Measurements from ENCODE around the gene UQCC3. TPM values are rescaled to one million over a fixed set of nuclear protein-coding genes. Genes with fewer than 3 reads are reported as not detected.

UQCC3 gene
- total RNA-seq, 1 experiment from 2014 or later = 16.1 TPM

DNA sequence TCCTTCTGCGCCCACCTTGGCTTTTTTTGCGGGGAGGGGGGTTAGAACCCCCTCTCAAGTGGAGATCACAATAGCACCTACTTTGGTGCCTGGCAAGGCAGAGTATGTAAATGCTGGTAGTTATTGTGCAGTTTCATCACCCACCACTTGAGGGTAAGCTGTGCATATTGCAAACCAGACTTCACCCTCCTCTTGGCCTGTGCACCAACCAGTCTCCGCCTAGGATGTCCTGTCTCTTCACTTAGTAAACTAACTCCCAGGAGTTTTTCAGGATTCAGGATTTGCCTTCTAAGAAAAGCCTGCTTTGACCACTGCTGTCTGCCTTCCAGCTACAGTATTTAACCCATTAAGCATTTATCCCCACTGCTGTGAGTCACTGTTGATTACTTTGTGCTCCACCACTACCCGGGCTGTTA lies 9.4 kb downstream of the UQCC3 start:
- no peak overlapping the region for H3K27ac ChIP-seq
- TF ChIP-seq EZH2 (IDR thresholded peaks at IDR 0.05; ENCODE audit: low read depth) (no peak), CTCF (conservative IDR thresholded peaks at IDR 0.05) (peak; percentile 75)
- CTCF ChIA-PET = interaction anchor here (0.6 to 1.9 kb wide), 6 partner anchors 14 to 295 kb away, joined by 3 to 15 read pairs (median 4); partner anchors contain the start of gene POLR2G
- H4K20me1 ChIP-seq (ENCODE audit: insufficient read depth) = no peaks in the 10 kb centered on the region
- BruUV-seq (replicated peaks) = no TSS peak
- H3K4me3 ChIP-seq = no peak overlapping the region
- 0 out of 2 replicates have a peak, but pooled peaks cover 20% of the 10 kb centered on the region for H3K36me3 ChIP-seq (ENCODE audit: low read depth)
- peaks cover 45% of the 10 kb centered on the region for H3F3A ChIP-seq (ENCODE audit: insufficient read depth, low read depth)
- peak; percentile 45 to 71 for DNase-seq
- H2AFZ ChIP-seq = peak overlapping the region; percentile 34; the same call in 1 of the 2 replicates
- peaks cover 27% of the 10 kb centered on the region for H3K79me2 ChIP-seq (ENCODE audit: low read depth)
- no peaks in the 10 kb centered on the region for H3K9me2 ChIP-seq (ENCODE audit: insufficient read depth)
- H3K9me3 ChIP-seq (ENCODE audit: insufficient read depth, low read depth) = no peaks in the 10 kb centered on the region
- POLR2A ChIA-PET (ENCODE audit: unreplicated experiment) = interaction anchor here (0.5 to 0.7 kb wide), 2 partner anchors 16 to 83 kb away, joined by 3 read pairs; partner anchors contain the start of genes C11orf98 and CSKMT
- H3K27me3 ChIP-seq (ENCODE audit: insufficient read depth, low read depth) = no peaks in the 10 kb centered on the region
- H3K4me1 ChIP-seq (replicated peaks; ENCODE audit: insufficient read depth) = peaks cover 29% of the 10 kb centered on the region
- H3K4me2 ChIP-seq = 0 out of 2 replicates have a peak overlapping the region, but pooled peaks have one; percentile 23
- intact Hi-C loops (cut with micrococcal nuclease; ENCODE audit: unreplicated experiment) = loop anchor here (2.0 kb wide), 1 partner anchor 48 kb away; the partner anchor contains the start of gene TTC9C

DNA sequence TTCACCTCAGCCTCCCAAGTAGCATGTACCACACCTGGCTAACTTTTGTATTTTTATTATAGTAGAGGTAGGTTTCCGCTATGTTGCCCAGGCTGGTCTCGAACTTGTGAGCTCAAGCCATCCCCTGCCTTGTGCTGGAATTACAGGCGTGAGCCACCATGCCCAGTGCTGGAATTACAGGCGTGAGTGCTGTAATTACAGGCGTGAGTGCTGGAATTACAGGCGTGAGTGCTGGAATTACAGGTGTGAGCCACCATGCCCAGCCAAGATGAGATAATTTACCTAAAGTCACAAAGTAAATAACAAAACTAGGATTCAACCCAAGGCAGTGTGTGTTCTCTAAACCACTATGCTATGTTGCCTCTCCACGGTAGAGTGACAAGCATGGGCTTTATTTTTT lies 11.0 kb downstream of the UQCC3 start:
- H3K79me2 ChIP-seq (ENCODE audit: low read depth) = peaks cover 14% of the 10 kb centered on the region
- DNase-seq = no peak
- ChIA-PET POLR2A (ENCODE audit: unreplicated experiment) (no interaction called here), CTCF (no interaction called here)
- TF ChIP-seq EZH2 (IDR thresholded peaks at IDR 0.05; ENCODE audit: low read depth) = no peak
- no peak for TF ChIP-seq CTCF (conservative IDR thresholded peaks at IDR 0.05)
- intact Hi-C loops (cut with micrococcal nuclease; ENCODE audit: unreplicated experiment) = no loop called here
- peaks cover 29% of the 10 kb centered on the region for H3F3A ChIP-seq (ENCODE audit: insufficient read depth, low read depth)
- H3K9me3 ChIP-seq (ENCODE audit: insufficient read depth, low read depth) = no peaks in the 10 kb centered on the region
- no peak overlapping the region for H3K4me3 ChIP-seq
- no peak overlapping the region for H3K4me2 ChIP-seq
- no peak overlapping the region for H2AFZ ChIP-seq
- BruUV-seq (replicated peaks) = no TSS peak
- H3K36me3 ChIP-seq (ENCODE audit: low read depth) = 0 out of 2 replicates have a peak, but pooled peaks cover 5% of the 10 kb centered on the region
- H3K27me3 ChIP-seq (ENCODE audit: insufficient read depth, low read depth) = no peaks in the 10 kb centered on the region
- no peak overlapping the region for H3K27ac ChIP-seq
- H3K9me2 ChIP-seq (ENCODE audit: insufficient read depth) = no peaks in the 10 kb centered on the region
- peaks cover 21% of the 10 kb centered on the region for H3K4me1 ChIP-seq (replicated peaks; ENCODE audit: insufficient read depth)
- H4K20me1 ChIP-seq (ENCODE audit: insufficient read depth) = no peaks in the 10 kb centered on the region

DNA sequence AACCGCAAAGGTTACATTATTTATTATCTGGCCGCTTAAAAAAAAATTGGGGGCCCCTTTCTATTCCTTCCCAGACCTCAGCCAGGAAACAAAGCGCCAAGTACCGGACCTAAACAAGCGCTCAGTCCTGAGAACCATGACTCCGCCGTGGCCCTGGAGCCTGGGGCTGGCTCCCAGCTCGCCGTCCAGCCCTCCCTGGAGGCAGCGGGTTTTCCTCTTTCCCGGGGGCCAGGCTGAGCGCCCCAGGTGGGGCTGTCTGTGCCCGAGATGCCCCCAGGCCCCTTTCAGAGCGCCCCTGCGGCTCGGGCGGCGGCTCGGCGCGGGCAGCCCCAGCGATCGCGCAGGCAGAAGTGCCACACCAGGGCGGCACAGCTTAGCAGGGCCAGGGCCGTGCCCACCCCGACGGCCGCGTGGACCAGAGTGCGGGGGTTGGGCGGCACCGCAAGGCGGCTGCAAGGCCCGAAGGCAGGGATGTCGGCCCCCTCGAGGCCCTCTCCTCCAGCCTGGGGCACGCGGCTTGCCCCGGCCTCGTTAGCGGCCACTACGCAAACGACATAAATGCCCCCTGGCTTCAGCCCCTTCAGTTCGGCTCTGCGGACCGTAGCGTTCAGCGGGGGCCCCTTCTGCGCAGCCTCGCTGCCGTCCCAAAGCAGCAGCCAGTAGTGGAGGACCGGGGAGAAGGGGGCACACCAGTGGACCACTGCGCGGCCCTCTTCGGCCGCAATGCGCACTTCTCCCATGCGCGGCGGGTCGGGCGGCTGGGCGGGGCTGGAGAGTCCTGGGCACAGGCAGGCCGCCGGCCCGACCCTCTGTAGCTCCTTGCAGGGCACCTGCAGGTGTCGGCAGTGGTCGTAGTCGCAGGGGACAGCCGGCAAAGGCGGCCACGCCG lies 16.3 kb downstream of the UQCC3 start:
- BruUV-seq (replicated peaks) = no TSS peak
- ChIA-PET CTCF (no interaction called here), POLR2A (ENCODE audit: unreplicated experiment) (no interaction called here)
- intact Hi-C loops (cut with micrococcal nuclease; ENCODE audit: unreplicated experiment) = no loop called here
- H3K4me1 ChIP-seq (replicated peaks; ENCODE audit: insufficient read depth) = no peaks in the 10 kb centered on the region
- TF ChIP-seq EZH2 (IDR thresholded peaks at IDR 0.05; ENCODE audit: low read depth) = no peak
- TF ChIP-seq CTCF (conservative IDR thresholded peaks at IDR 0.05) = no peak
- H3K36me3 ChIP-seq (ENCODE audit: low read depth) = 0 out of 2 replicates have a peak, but pooled peaks cover 6% of the 10 kb centered on the region
- DNase-seq = no peak
- no peak overlapping the region for H2AFZ ChIP-seq
- no peaks in the 10 kb centered on the region for H3K27me3 ChIP-seq (ENCODE audit: insufficient read depth, low read depth)
- H3K27ac ChIP-seq = no peak overlapping the region
- H3F3A ChIP-seq (ENCODE audit: insufficient read depth, low read depth) = peaks cover 19% of the 10 kb centered on the region
- no peaks in the 10 kb centered on the region for H3K79me2 ChIP-seq (ENCODE audit: low read depth)
- no peaks in the 10 kb centered on the region for H3K9me3 ChIP-seq (ENCODE audit: insufficient read depth, low read depth)
- no peaks in the 10 kb centered on the region for H4K20me1 ChIP-seq (ENCODE audit: insufficient read depth)
- no peak overlapping the region for H3K4me3 ChIP-seq
- H3K9me2 ChIP-seq (ENCODE audit: insufficient read depth) = no peaks in the 10 kb centered on the region
- H3K4me2 ChIP-seq = no peak overlapping the region

Data from PC-9 (cell line).